ENCODE data around the gene NCSTN. TPM values are rescaled to one million over a fixed set of nuclear protein-coding genes. Genes with fewer than 3 reads are reported as not detected.

Gene NCSTN
- total RNA-seq, 1 experiment from 2014 or later: 89.5 TPM

- Mint-ChIP-seq H3K9me3 (ENCODE audit: unreplicated experiment) (no peaks in the 10 kb centered on the region), H3K4me3 (ENCODE audit: unreplicated experiment) (no peak overlapping the region), H3K27me3 (ENCODE audit: insufficient read depth, unreplicated experiment) (no peaks in the 10 kb centered on the region), H3K27ac (ENCODE audit: unreplicated experiment) (no peak overlapping the region), H3K36me3 (ENCODE audit: insufficient read depth, unreplicated experiment) (peaks cover 92% of the 10 kb centered on the region), H3K4me1 (ENCODE audit: low read depth, unreplicated experiment) (no peaks in the 10 kb centered on the region)
- Histone ChIP-seq H3K4me3 (ENCODE audit: low read depth, low read length) (no peak overlapping the region), H3K36me3 (ENCODE audit: control insufficient read depth, insufficient read depth, low read length) (no peaks in the 10 kb centered on the region), H3K27me3 (replicated peaks; ENCODE audit: control insufficient read depth, insufficient read depth, low read length) (no peaks in the 10 kb centered on the region), H3K9me3 (no peaks in the 10 kb centered on the region), H3K4me1 (no peaks in the 10 kb centered on the region)
- BruUV-seq (replicated peaks): no TSS peak
- DNase-seq: no peak
- CTCF ChIA-PET: no interaction called here
- POLR2A ChIA-PET: no interaction called here
- intact Hi-C loops (cut with micrococcal nuclease; ENCODE audit: unreplicated experiment): no loop called here
- no peak for TF ChIP-seq CTCF (IDR thresholded peaks at IDR 0.05; ENCODE audit: insufficient read depth in 1 of 2, low read depth in 1 of 2, low read length in 1 of 2, severe bottlenecking in 1 of 2, unreplicated experiment in 1 of 2)
Measured at GRCh38 chr1:160325252-160325651, 17.9 kb upstream of the NCSTN start.

GRCh38 chr1:160326418-160326817 lies 16.8 kb upstream of the NCSTN start:
- intact Hi-C loops (cut with micrococcal nuclease; ENCODE audit: unreplicated experiment): no loop called here

GRCh38 chr1:160328184-160328583 lies 15.0 kb upstream of the NCSTN start:
- H3K4me1 ChIP-seq: no peaks in the 10 kb centered on the region
- Mint-ChIP-seq H3K4me3 (ENCODE audit: unreplicated experiment) (no peak overlapping the region), H3K27me3 (ENCODE audit: insufficient read depth, unreplicated experiment) (no peaks in the 10 kb centered on the region), H3K27ac (ENCODE audit: unreplicated experiment) (no peak overlapping the region), H3K4me1 (ENCODE audit: low read depth, unreplicated experiment) (no peaks in the 10 kb centered on the region), H3K36me3 (ENCODE audit: insufficient read depth, unreplicated experiment) (peaks cover 92% of the 10 kb centered on the region), H3K9me3 (ENCODE audit: unreplicated experiment) (no peaks in the 10 kb centered on the region)
- POLR2A ChIA-PET: no interaction called here
- no peak overlapping the region for H3K4me3 ChIP-seq (ENCODE audit: low read depth, low read length)
- no peaks in the 10 kb centered on the region for H3K36me3 ChIP-seq (ENCODE audit: control insufficient read depth, insufficient read depth, low read length)
- no peak for DNase-seq
- CTCF ChIA-PET: no interaction called here
- no TSS peak for BruUV-seq (replicated peaks)
- no peak for TF ChIP-seq CTCF (IDR thresholded peaks at IDR 0.05; ENCODE audit: insufficient read depth in 1 of 2, low read depth in 1 of 2, low read length in 1 of 2, severe bottlenecking in 1 of 2, unreplicated experiment in 1 of 2)
- intact Hi-C loops (cut with micrococcal nuclease; ENCODE audit: unreplicated experiment): no loop called here
- no peaks in the 10 kb centered on the region for H3K9me3 ChIP-seq
- no peaks in the 10 kb centered on the region for H3K27me3 ChIP-seq (replicated peaks; ENCODE audit: control insufficient read depth, insufficient read depth, low read length)

More at GRCh38 chr1:160326418-160326817, 16.8 kb upstream of the NCSTN start:
- DNase-seq: no peak
- Mint-ChIP-seq H3K9me3 (ENCODE audit: unreplicated experiment) (no peaks in the 10 kb centered on the region), H3K27ac (ENCODE audit: unreplicated experiment) (no peak overlapping the region), H3K4me3 (ENCODE audit: unreplicated experiment) (no peak overlapping the region), H3K4me1 (ENCODE audit: low read depth, unreplicated experiment) (no peaks in the 10 kb centered on the region), H3K36me3 (ENCODE audit: insufficient read depth, unreplicated experiment) (peaks cover 94% of the 10 kb centered on the region), H3K27me3 (ENCODE audit: insufficient read depth, unreplicated experiment) (no peaks in the 10 kb centered on the region)
- Histone ChIP-seq H3K9me3 (no peaks in the 10 kb centered on the region), H3K4me3 (ENCODE audit: low read depth, low read length) (no peak overlapping the region), H3K27me3 (replicated peaks; ENCODE audit: control insufficient read depth, insufficient read depth, low read length) (no peaks in the 10 kb centered on the region), H3K36me3 (ENCODE audit: control insufficient read depth, insufficient read depth, low read length) (no peaks in the 10 kb centered on the region), H3K4me1 (no peaks in the 10 kb centered on the region)
- BruUV-seq (replicated peaks): no TSS peak
- ChIA-PET CTCF (no interaction called here), POLR2A (no interaction called here)
- no peak for TF ChIP-seq CTCF (IDR thresholded peaks at IDR 0.05; ENCODE audit: insufficient read depth in 1 of 2, low read depth in 1 of 2, low read length in 1 of 2, severe bottlenecking in 1 of 2, unreplicated experiment in 1 of 2)
